K562 (cell line): ENCODE results near the gene ANKS1B.

Source experiments
- CTCF ChIP-seq, 3 experiments: IDR thresholded peaks in 2 of 3; conservative IDR thresholded peaks in 1 of 3; 2 replicates each; pipeline ENCODE4 v1.5.1; 2011 to 2012; ENCODE audit warnings: low read length in 3 of 3, mild to moderate bottlenecking in 3 of 3, control low read depth in 2 of 3, improper control_type of control experiment in 1 of 3, inconsistent platforms in 1 of 3, low read depth in 1 of 3, mixed read lengths in 1 of 3, moderate library complexity in 1 of 3; ENCODE audit not compliant: insufficient read depth in 2 of 3
- NRF1 ChIP-seq, 2 experiments: fragments of 450-650 bp; IDR thresholded peaks in 1 of 2; conservative IDR thresholded peaks in 1 of 2; 2 replicates each; pipeline ENCODE4 v1.6.1; 2014; ENCODE audit warnings: mild to moderate bottlenecking in 2 of 2
- TCF7L2 ChIP-seq: fragments of 150-350 bp; IDR thresholded peaks from 2 replicates; pipeline ENCODE4 v1.6.1; 2016; ENCODE audit warnings: low read depth, mild to moderate bottlenecking, low read length, moderate library complexity
- ZNF707 ChIP-seq: fragments of 250-450 bp; sonication (Bioruptor Pico); conservative IDR thresholded peaks from 2 replicates; pipeline ENCODE4 v1.8.0; 2022; ENCODE audit warnings: inconsistent platforms, mild to moderate bottlenecking, moderate library complexity

- no peak for TF ChIP-seq CTCF (IDR thresholded peaks at IDR 0.05 in 2 of 3, conservative IDR thresholded peaks at IDR 0.05 in 1 of 3; ENCODE audit: insufficient read depth in 2 of 3, low read depth in 1 of 3, low read length in 3 of 3)
- no peak for TF ChIP-seq ZNF707
- no peak for TF ChIP-seq NRF1 (conservative IDR thresholded peaks at IDR 0.05 in 1 of 2, IDR thresholded peaks at IDR 0.05 in 1 of 2)
- no peak for TF ChIP-seq TCF7L2
These were observed 232.0 kb downstream of the ANKS1B start for GRCh38 chr12:99752740-99753139.
